HepG2 (cell line): Measurements from ENCODE around the gene RER1. TPM values are rescaled to one million over a fixed set of nuclear protein-coding genes. Genes with fewer than 3 reads are reported as not detected.

Source experiments
- ATAC-seq: fragments of 200-7000 bp; cut with Tn5 transposase; 3 replicates; pipeline ENCODE4 v1.9.1; 2020; ENCODE audit warnings: mild to moderate bottlenecking, moderate library complexity
- BruUV-seq: library from RNA; stranded (reverse); fragments of 400-500 nt; replicated peaks from 2 replicates; lab custom pipeline; 2021; lab: Mats Ljungman, UMichigan
- CTCF ChIA-PET: fragments of 300-600 bp; formaldehyde crosslinking; extraction: SDS; loops from one replicate; lab custom pipeline; 2021; ENCODE audit warnings: low total read pairs, inconsistent platforms, low intra/inter-chr PET ratio; lab: Yijun Ruan, JAX
- POLR2A ChIA-PET: fragments of 350-600 bp; sonication (Branson Sonifier 250); formaldehyde crosslinking; loops from one replicate; lab custom pipeline; 2020; ENCODE audit warnings: antibody characterized with exemption, inconsistent platforms; lab: Yijun Ruan, JAX
- DNase-seq: peaks from one replicate; pipeline ENCODE4 v3.0.0-alpha.2; 2015; ENCODE audit warnings: low spot score
- FAIRE-seq: peaks from 3 replicates; lab custom pipeline; 2011; peaks lifted over from hg19 to GRCh38; lab: Jason Lieb, UNC
- H2AFZ ChIP-seq: one replicate; pipeline ENCODE4 v1.6.1; 2011; ENCODE audit warnings: low read length, inconsistent platforms
- H3K27ac ChIP-seq: fragments of 300-600 bp; 3 replicates; pipeline ENCODE4 v1.8.0; 2011; ENCODE audit warnings: mixed run types, mild to moderate bottlenecking, mixed read lengths, low read length, inconsistent platforms; ENCODE audit not compliant: insufficient read depth; ENCODE audit errors: extremely low read length
- H3K27me3 ChIP-seq, 2 experiments: fragments of 200-600 bp in 1 of 2; 2 replicates in 1 of 2; 3 replicates in 1 of 2; pipeline versions ENCODE4 v1.6.0 to v1.8.0; 2011; ENCODE audit warnings: low read length in 2 of 2, mild to moderate bottlenecking in 2 of 2, moderate library complexity in 2 of 2, inconsistent platforms in 1 of 2; ENCODE audit not compliant: insufficient read depth in 2 of 2, control insufficient read depth in 1 of 2
- H3K36me3 ChIP-seq, 2 experiments: fragments of 200-600 bp in 1 of 2; replicated peaks in 1 of 2; 2 replicates in 1 of 2; 3 replicates in 1 of 2; pipeline versions ENCODE4 v1.5.1 to v1.8.0; 2011; ENCODE audit warnings: low read length in 2 of 2, inconsistent platforms in 1 of 2; ENCODE audit not compliant: insufficient read depth in 2 of 2, control insufficient read depth in 1 of 2
- H3K4me1 ChIP-seq: 2 replicates; pipeline ENCODE4 v1.5.1; 2012; ENCODE audit warnings: low read length, inconsistent platforms; ENCODE audit not compliant: insufficient read depth
- H3K4me2 ChIP-seq: 2 replicates; pipeline ENCODE4 v1.6.0; 2011; ENCODE audit warnings: low read depth, low read length, inconsistent platforms
- H3K4me3 ChIP-seq, 3 experiments: fragments of 200-600 bp in 1 of 3; sonication (generic), shearing (Covaris generic) in 1 of 3; replicated peaks in 1 of 3; 2 replicates each; pipeline ENCODE4 v1.5.1; 2011 to 2016; ENCODE audit warnings: low read length in 3 of 3, inconsistent platforms in 2 of 3, low read depth in 2 of 3, mild to moderate bottlenecking in 2 of 3, control low read depth in 1 of 3, mixed read lengths in 1 of 3; ENCODE audit not compliant: insufficient read depth in 1 of 3
- H3K79me2 ChIP-seq: one replicate; pipeline ENCODE4 v1.6.1; 2011; ENCODE audit warnings: low read length, inconsistent platforms; ENCODE audit not compliant: insufficient read depth
- H3K9ac ChIP-seq: 2 replicates; pipeline ENCODE4 v1.6.0; 2011; ENCODE audit warnings: mild to moderate bottlenecking, low read depth, low read length, inconsistent platforms; ENCODE audit not compliant: insufficient read depth
- H3K9me3 ChIP-seq: 2 replicates; pipeline ENCODE4 v1.5.1; 2012; ENCODE audit warnings: mild to moderate bottlenecking, low read length
- H4K20me1 ChIP-seq: 2 replicates; pipeline ENCODE4 v1.6.0; 2011; ENCODE audit warnings: inconsistent platforms, mild to moderate bottlenecking, low read length, moderate library complexity; ENCODE audit not compliant: insufficient read depth
- CEBPZ ChIP-seq: IDR thresholded peaks from 2 replicates; pipeline ENCODE4 v1.6.1; 2012; ENCODE audit warnings: low read length, improper control_type of control experiment
- HES4 ChIP-seq: sonication (generic); formaldehyde crosslinking; IDR thresholded peaks from 2 replicates; pipeline ENCODE4 v1.9.0; 2021; ENCODE audit warnings: mild to moderate bottlenecking, missing genetic modification reagents, borderline replicate concordance
- HOMEZ ChIP-seq: IDR thresholded peaks from 2 replicates; pipeline ENCODE4 v1.6.1; 2016; ENCODE audit warnings: low read depth
- ZNF224 ChIP-seq: sonication (generic); formaldehyde crosslinking; IDR thresholded peaks from 2 replicates; pipeline ENCODE4 v1.5.0; 2020; ENCODE audit warnings: mild to moderate bottlenecking, missing genetic modification reagents
- WGBS: methylation state at CpG from one replicate; pipeline ENCODE4 v1.1.6; 2017; ENCODE audit warnings: low lambda C conversion rate; 5-methylcytosine and 5-hydroxymethylcytosine counted together
- in situ Hi-C: cut with HindIII; loops from 2 replicates; pipeline ENCODE4 v1.10.0; 2017; ENCODE audit warnings: low pct_unique_long_range_greater_than_20kb; ENCODE audit not compliant: extremely low pct_ligation_motif_present
- intact Hi-C: fragments of 100-400 bp; cut with micrococcal nuclease; formaldehyde crosslinking; loops from one replicate; pipeline ENCODE4 v1.10.0; 2022; ENCODE audit not compliant: unreplicated experiment
- polyA plus RNA-seq, 8 experiments: library from polyadenylated mRNA; depleted of rRNA in 3 of 8; stranded (reverse) in 7 of 8; unstranded in 1 of 8; fragments of >200 nt; fragmentation: Illumina TruSeq in 4 of 8; extraction: Trizol in 4 of 8; gene quantifications; 2 replicates each; pipeline versions ENCODE4 v1.2.1 to v1.2.3, GENCODE V29; 2011 to 2016; ENCODE audit warnings: low read depth in 4 of 8, missing spikeins in 1 of 8, mixed read lengths in 1 of 8; ENCODE audit not compliant: insufficient read depth in 1 of 8
- total RNA-seq, 5 experiments: library from RNA; depleted of rRNA; stranded (reverse); fragments of >200 nt; fragmentation: Illumina TruSeq; extraction: Trizol; gene quantifications; 2 replicates each; pipeline ENCODE4 v1.2.3, GENCODE V29; 2016; ENCODE audit warnings: low read depth in 1 of 5

Gene RER1
- total and polyA plus RNA-seq, 2 of the 13 experiments (the other 11 are each of a cell fraction or from before 2014, with no cell fraction given): 128 to 164 TPM

DNA sequence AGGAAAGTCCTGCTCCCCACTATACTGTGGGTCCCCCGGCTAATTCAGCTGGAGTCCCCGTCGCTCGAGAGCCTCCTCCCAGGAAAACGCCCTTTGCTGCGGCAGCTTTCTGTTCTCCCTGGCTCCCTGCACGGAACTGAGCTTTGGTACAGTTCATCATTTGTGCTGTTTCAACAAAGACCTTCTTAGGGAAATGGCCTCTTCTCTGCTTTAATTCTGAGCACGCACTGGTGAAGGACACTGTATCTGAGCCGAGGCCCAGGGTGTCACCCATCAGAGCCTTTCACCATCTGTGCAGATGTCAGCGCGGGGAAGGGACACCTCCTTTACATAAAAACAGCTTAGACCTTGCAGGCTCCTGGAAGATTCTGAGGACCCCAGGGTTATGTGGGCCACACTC lies 34.3 kb downstream of the RER1 start:
- H3K27me3 ChIP-seq: peaks cover 5 to 44% of the 10 kb centered on the region in 2 experiments; a peak in 4 of 5 replicates
- no peaks in the 10 kb centered on the region for H3K4me1 ChIP-seq
- no peak for TF ChIP-seq HOMEZ (CRISPR knock-in tag)
- no peak for TF ChIP-seq HES4
- no peak for TF ChIP-seq ZNF224 (CRISPR knock-in tag)
- no peak for TF ChIP-seq CEBPZ
- no peak overlapping the region for H3K9ac ChIP-seq
- ATAC-seq: no peak
- H3K9me3 ChIP-seq: peaks cover 22% of the 10 kb centered on the region
- no peak overlapping the region for H2AFZ ChIP-seq
- no peak overlapping the region for H3K27ac ChIP-seq
- WGBS: 34% methylated on average over 9 of the region's 11 CpGs
- no peaks in the 10 kb centered on the region for H4K20me1 ChIP-seq
- no peak for DNase-seq
- FAIRE-seq: no peak
- ChIA-PET POLR2A (no interaction called here), CTCF (no interaction called here)
- H3K36me3 ChIP-seq: no peaks in the 10 kb centered on the region
- no peak overlapping the region for H3K4me2 ChIP-seq
- no peaks in the 10 kb centered on the region for H3K79me2 ChIP-seq
- BruUV-seq: no TSS peak
- in situ Hi-C loops: no loop called here
- H3K4me3 ChIP-seq: no peak overlapping the region
- intact Hi-C loops: no loop called here
